Smooth muscle cell (in vitro differentiated cells): ENCODE measurements around the gene TMEM14A. TPM values are rescaled to one million over a fixed set of nuclear protein-coding genes. Genes with fewer than 3 reads are reported as not detected.
"Not testable (repeated sequence)": the region's sequence is repeated elsewhere in the genome, so short reads cannot be mapped to it uniquely, and the experiment has no call there.

Source experiments
- DNase-seq: peaks from one replicate; lab custom pipeline; 2025; ENCODE audit not compliant: unreplicated experiment; lab: John Stamatoyannopoulos, UW
- H2AFZ ChIP-seq: fragments of 200-600 bp; sonication (generic); 2 replicates; pipeline ENCODE4 v1.6.0; 2016; ENCODE audit warnings: antibody characterized with exemption, low read depth, mild to moderate bottlenecking
- H3F3A ChIP-seq: fragments of 200-600 bp; sonication (generic); 2 replicates; pipeline ENCODE4 v1.6.0; 2017; ENCODE audit warnings: antibody characterized with exemption, low read depth
- H3K27ac ChIP-seq: fragments of 200-600 bp; sonication (generic); 2 replicates; pipeline ENCODE4 v1.5.1; 2016; ENCODE audit warnings: low read depth, mild to moderate bottlenecking
- H3K27me3 ChIP-seq: fragments of 200-600 bp; sonication (generic); 2 replicates; pipeline ENCODE4 v1.6.1; 2016; ENCODE audit warnings: low read depth, mild to moderate bottlenecking
- H3K36me3 ChIP-seq: fragments of 200-600 bp; sonication (generic); 2 replicates; pipeline ENCODE4 v1.5.1; 2016; ENCODE audit warnings: low read depth
- H3K4me1 ChIP-seq: fragments of 200-600 bp; sonication (generic); 2 replicates; pipeline ENCODE4 v1.5.1; 2016; ENCODE audit warnings: low read depth
- H3K4me2 ChIP-seq: fragments of 200-600 bp; sonication (generic); 2 replicates; pipeline ENCODE4 v1.6.0; 2016; ENCODE audit warnings: mild to moderate bottlenecking
- H3K4me3 ChIP-seq: fragments of 200-600 bp; sonication (generic); 2 replicates; pipeline ENCODE4 v1.5.1; 2016; ENCODE audit warnings: mild to moderate bottlenecking
- H3K79me2 ChIP-seq: fragments of 200-600 bp; sonication (generic); 2 replicates; pipeline ENCODE4 v1.6.0; 2016; ENCODE audit warnings: low read depth, mild to moderate bottlenecking
- H3K9ac ChIP-seq: fragments of 200-600 bp; sonication (generic); 2 replicates; pipeline ENCODE4 v1.6.0; 2016; ENCODE audit warnings: low read depth
- H3K9me3 ChIP-seq: fragments of 200-600 bp; sonication (generic); replicated peaks from 2 replicates; pipeline ENCODE4 v1.5.1; 2016; ENCODE audit warnings: low read depth
- H4K20me1 ChIP-seq: fragments of 200-600 bp; sonication (generic); 2 replicates; pipeline ENCODE4 v1.6.0; 2016; ENCODE audit warnings: low read depth
- CTCF ChIP-seq: fragments of 200-600 bp; sonication (generic); IDR thresholded peaks from 2 replicates; pipeline ENCODE4 v1.5.1; 2017; ENCODE audit warnings: borderline replicate concordance, mild to moderate bottlenecking, antibody characterized with exemption; ENCODE audit not compliant: insufficient read depth, poor library complexity, severe bottlenecking
- WGBS: methylation state at CpG from one replicate; pipeline ENCODE4 v1.1.7; 2016; ENCODE audit warnings: low lambda C conversion rate; 5-methylcytosine and 5-hydroxymethylcytosine counted together
- polyA plus RNA-seq: library from polyadenylated mRNA; unstranded; fragments of >200 nt; fragmentation: Nextera tagmentation; extraction: Ambion mirVana; gene quantifications from 2 replicates; pipeline ENCODE4 v1.2.1, GENCODE V29; 2016
- total RNA-seq: library from RNA; depleted of rRNA; stranded (reverse); fragments of >200 nt; gene quantifications from 2 replicates; pipeline ENCODE4 v1.2.3, GENCODE V29; 2014

Gene TMEM14A
- total and polyA plus RNA-seq, 2 experiments from 2014 or later, result 68.7 to 77.7 TPM

- Histone ChIP-seq H3K9ac (no peak overlapping the region), H2AFZ (no peak overlapping the region), H3K4me1 (no peaks in the 10 kb centered on the region)
Observed at GRCh38 chr6:52704060-52704459, 33.1 kb downstream of the TMEM14A start.

GRCh38 chr6:52704781-52705502 is 34.0 kb downstream of the TMEM14A start:
- not testable (repeated sequence) for H3K9me3 ChIP-seq, H3K79me2 ChIP-seq, H3K27ac ChIP-seq, H3K4me1 ChIP-seq, H3K4me3 ChIP-seq, H4K20me1 ChIP-seq, H3F3A ChIP-seq, DNase-seq, H3K36me3 ChIP-seq, H2AFZ ChIP-seq, H3K9ac ChIP-seq, H3K27me3 ChIP-seq, H3K4me2 ChIP-seq
- WGBS, result 96% methylated on average over 6 of the region's 6 CpGs

More at GRCh38 chr6:52704060-52704459, 33.1 kb downstream of the TMEM14A start:
- Histone ChIP-seq H3F3A (no peaks in the 10 kb centered on the region), H3K27ac (no peak overlapping the region), H3K79me2 (no peaks in the 10 kb centered on the region), H3K36me3 (no peaks in the 10 kb centered on the region), H3K4me2 (no peak overlapping the region), H3K9me3 (no peaks in the 10 kb centered on the region), H4K20me1 (no peaks in the 10 kb centered on the region), H3K4me3 (no peak overlapping the region), H3K27me3 (no peaks in the 10 kb centered on the region)
- TF ChIP-seq CTCF, result no peak
- DNase-seq, result no peak

- Histone ChIP-seq H3K4me3 (no peak overlapping the region), H3K9me3 (no peaks in the 10 kb centered on the region), H3K79me2 (no peaks in the 10 kb centered on the region), H3K36me3 (no peaks in the 10 kb centered on the region), H3K4me2 (no peak overlapping the region), H3K9ac (no peak overlapping the region), H3K4me1 (no peaks in the 10 kb centered on the region), H3F3A (no peaks in the 10 kb centered on the region), H4K20me1 (no peaks in the 10 kb centered on the region), H3K27me3 (no peaks in the 10 kb centered on the region), H2AFZ (peak overlapping the region; percentile 73), H3K27ac (no peak overlapping the region)
- DNase-seq, result no peak
- 77% methylated on average over 3 of the region's 3 CpGs for WGBS
- TF ChIP-seq CTCF, result no peak
Observed at GRCh38 chr6:52706001-52706400, 35.1 kb downstream of the TMEM14A start.

- no peak for TF ChIP-seq CTCF
- WGBS, result 81% methylated on average over 3 of the region's 3 CpGs
Observed at GRCh38 chr6:52707963-52708680, 37.2 kb downstream of the TMEM14A start.

More at GRCh38 chr6:52707963-52708680, 37.2 kb downstream of the TMEM14A start:
- Histone ChIP-seq H3K9me3 (no peaks in the 10 kb centered on the region), H4K20me1 (no peaks in the 10 kb centered on the region), H3K9ac (no peak overlapping the region), H3K4me3 (no peak overlapping the region), H3K27ac (no peak overlapping the region), H3K4me2 (no peak overlapping the region), H3K4me1 (no peaks in the 10 kb centered on the region), H2AFZ (no peak overlapping the region), H3K27me3 (no peaks in the 10 kb centered on the region), H3K36me3 (no peaks in the 10 kb centered on the region), H3F3A (no peaks in the 10 kb centered on the region), H3K79me2 (no peaks in the 10 kb centered on the region)
- DNase-seq, result no peak
